NCI-H2081 treated with DMSO at 0.1 percent for 48 hours (cell line): ENCODE results near the gene OGT.
"Not testable (repeated sequence)": the region's sequence is repeated elsewhere in the genome, so short reads cannot be mapped to it uniquely, and the experiment has no call there.

ENCODE experiments used
- DNase-seq: peaks from one replicate; lab custom pipeline; 2025; lab: John Stamatoyannopoulos, UW

The OGT gene

GRCh38 chrX:71586929-71587328 lies 54.0 kb downstream of the OGT start:
- no peak for DNase-seq

- not testable (repeated sequence) for DNase-seq
These were observed 60.3 kb downstream of the OGT start for GRCh38 chrX:71593210-71593609.

GRCh38 chrX:71599965-71600364 lies 67.1 kb downstream of the OGT start:
- no peak for DNase-seq

- DNase-seq = no peak
These were observed 70.7 kb downstream of the OGT start for GRCh38 chrX:71603618-71604017.

GRCh38 chrX:71604141-71604540 lies 71.2 kb downstream of the OGT start:
- no peak for DNase-seq

- no peak for DNase-seq
These were observed 72.1 kb downstream of the OGT start for GRCh38 chrX:71604796-71605568.

GRCh38 chrX:71606536-71607216 lies 73.8 kb downstream of the OGT start:
- DNase-seq = no peak

GRCh38 chrX:71607488-71607887 lies 74.6 kb downstream of the OGT start:
- no peak for DNase-seq

GRCh38 chrX:71609095-71609750 lies 76.3 kb downstream of the OGT start:
- DNase-seq = no peak

- DNase-seq = not testable (repeated sequence)
These were observed 78.8 kb downstream of the OGT start for GRCh38 chrX:71611736-71612135.

GRCh38 chrX:71612256-71612655 lies 79.4 kb downstream of the OGT start:
- no peak for DNase-seq

- DNase-seq = no peak
These were observed 82.2 kb downstream of the OGT start for GRCh38 chrX:71615056-71615455.

- DNase-seq = no peak
These were observed 83.0 kb downstream of the OGT start for GRCh38 chrX:71615954-71616353.

- no peak for DNase-seq
These were observed 84.0 kb downstream of the OGT start for GRCh38 chrX:71616672-71617529.

GRCh38 chrX:71617742-71618141 lies 84.8 kb downstream of the OGT start:
- DNase-seq = no peak

GRCh38 chrX:71618303-71618721 lies 85.4 kb downstream of the OGT start, which contains the start of gene CXCR3:
Gene CXCR3, minus strand, starts transcription at chrX:71618511. Its CDS starts 62 bp downstream, at chrX:71618449.
- no peak for DNase-seq

GRCh38 chrX:71618787-71619186 lies 85.9 kb downstream of the OGT start:
- DNase-seq = no peak

- no peak for DNase-seq
These were observed 86.3 kb downstream of the OGT start for GRCh38 chrX:71619193-71619592.

- DNase-seq = no peak
These were observed 87.1 kb downstream of the OGT start for GRCh38 chrX:71619986-71620385.

GRCh38 chrX:71621603-71622002 lies 88.7 kb downstream of the OGT start:
- DNase-seq = no peak

GRCh38 chrX:71622032-71622575 lies 89.2 kb downstream of the OGT start:
- DNase-seq = no peak
